Psoas muscle (tissue), 8 donors: ENCODE measurements around the gene CDC26. TPM values are rescaled to one million over a fixed set of nuclear protein-coding genes. Genes with fewer than 3 reads are reported as not detected.

Source experiments
- ATAC-seq, 4 donors: fragments of 200-7000 bp; cut with Tn5 transposase; one replicate each; pipeline ENCODE4 v1.9.1; 2020; ENCODE audit warnings: moderate library complexity in 3 of 4, mild to moderate bottlenecking in 2 of 4
- DNase-seq, 2 donors: peaks; one replicate each; pipeline ENCODE4 v3.0.0-alpha.2; 2020
- H3K27ac ChIP-seq: fragments of 200-600 bp; one replicate; pipeline ENCODE4 v1.8.0; 2022
- H3K27me3 ChIP-seq, 3 donors: fragments of 200-600 bp in 1 of 3; one replicate each; pipeline versions ENCODE4 v1.6.1 to v1.8.0; 2013 to 2022; ENCODE audit warnings: low read length in 2 of 3, mild to moderate bottlenecking in 2 of 3, moderate library complexity in 1 of 3; ENCODE audit not compliant: insufficient read depth in 3 of 3
- H3K36me3 ChIP-seq, 2 donors: fragments of 200-600 bp in 1 of 2; one replicate each; pipeline versions ENCODE4 v1.6.1 to v1.8.0; 2013 to 2022; ENCODE audit warnings: low read depth in 1 of 2, mild to moderate bottlenecking in 1 of 2, moderate library complexity in 1 of 2; ENCODE audit not compliant: insufficient read depth in 1 of 2
- H3K4me1 ChIP-seq: fragments of 200-600 bp; one replicate; pipeline ENCODE4 v1.8.0; 2022
- H3K4me3 ChIP-seq: fragments of 200-600 bp; one replicate; pipeline ENCODE4 v1.8.0; 2022; ENCODE audit warnings: mild to moderate bottlenecking
- H3K9me3 ChIP-seq: fragments of 200-600 bp; one replicate; pipeline ENCODE4 v1.8.0; 2022
- WGBS, 3 donors: extraction: QIAGEN DNeasy Blood & Tissue Kit; methylation state at CpG; one replicate each; pipeline versions ENCODE4 v1.1.6 to v1.1.7; 2013; 5-methylcytosine and 5-hydroxymethylcytosine counted together
- intact Hi-C, 2 donors: fragments of 100-400 bp; cut with DNase I; formaldehyde crosslinking; loops; one replicate each; pipeline versions ENCODE4 v1.11.0 to v1.14.2; 2022
- polyA plus RNA-seq, 3 donors: library from polyadenylated mRNA; stranded (reverse); fragments of 200-250 nt; gene quantifications; one replicate each; pipeline ENCODE4 v1.2.3, GENCODE V29; 2013
- total RNA-seq, 4 donors: library from RNA; stranded (reverse); fragmentation: NEBNext Ultra II Directional in 2 of 4; extraction: Animal tissue kit (Norgen Biotek cat#: 25700) in 2 of 4; gene quantifications; one replicate each; pipeline versions ENCODE4 v1.2.1 to v1.2.4, GENCODE V29; 2021 to 2023
- TF ChIP-seq, protein P1 (sequence below): fragments of 200-600 bp; IDR thresholded peaks from one replicate; pipeline ENCODE4 v1.8.0; 2022; ENCODE audit warnings: antibody characterized with exemption
- donor health status: healthy with polysubstance abuse.
- donor health status: DM: no; HTN: no; CAD: no; lungs with moderate emphysema.
- donor health status: Bipolar disorder and iron deficiency.
- donor health status: healthy.
- donor health status: DM: yes; HTN: yes; CAD: no.
- donor health status: DM: no; HTN: no; CAD: no.
- donor health status: DM: no; HTN: no; CAD: no.
- donor health status: DM: yes; HTN: yes; CAD: no.

The CDC26 gene
- total and polyA plus RNA-seq, 7 donors: 22.4 to 112 (median 25.6) TPM

DNA sequence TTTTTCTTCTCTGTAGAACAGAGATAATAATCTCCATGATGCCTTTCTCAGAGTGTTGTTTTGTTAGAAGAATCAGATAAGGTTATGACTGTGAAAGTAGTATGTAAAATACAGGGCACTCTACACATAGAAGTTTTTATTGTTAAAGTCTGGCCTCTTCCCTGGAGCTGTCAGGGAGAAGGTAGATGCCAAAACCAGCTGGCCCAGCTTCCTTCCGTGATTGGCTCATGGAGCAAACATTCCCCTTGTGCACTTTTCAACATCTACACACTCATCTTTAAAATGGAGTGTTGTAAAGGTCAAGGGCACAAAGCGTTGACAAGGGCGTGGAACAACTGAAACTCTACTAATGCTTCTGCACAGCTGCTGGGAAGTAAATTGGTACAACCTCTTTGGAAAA lies 35.2 kb upstream of the CDC26 start:
- no peaks in the 10 kb centered on the region for H3K36me3 ChIP-seq
- ATAC-seq: peak in 1 of 4 donors; percentile 37
- intact Hi-C loops: loop anchor here in 1 of 2 donors (10.0 kb wide), 1 partner anchor 94 kb away; the partner anchor contains the start of gene ALAD
- H3K27me3 ChIP-seq: no peaks in the 10 kb centered on the region
- H3K4me3 ChIP-seq: no peak overlapping the region
- 39 to 49% (median 40%) methylated on average over 3 of the region's 3 CpGs for WGBS, 3 donors
- TF ChIP-seq, protein P1, sequence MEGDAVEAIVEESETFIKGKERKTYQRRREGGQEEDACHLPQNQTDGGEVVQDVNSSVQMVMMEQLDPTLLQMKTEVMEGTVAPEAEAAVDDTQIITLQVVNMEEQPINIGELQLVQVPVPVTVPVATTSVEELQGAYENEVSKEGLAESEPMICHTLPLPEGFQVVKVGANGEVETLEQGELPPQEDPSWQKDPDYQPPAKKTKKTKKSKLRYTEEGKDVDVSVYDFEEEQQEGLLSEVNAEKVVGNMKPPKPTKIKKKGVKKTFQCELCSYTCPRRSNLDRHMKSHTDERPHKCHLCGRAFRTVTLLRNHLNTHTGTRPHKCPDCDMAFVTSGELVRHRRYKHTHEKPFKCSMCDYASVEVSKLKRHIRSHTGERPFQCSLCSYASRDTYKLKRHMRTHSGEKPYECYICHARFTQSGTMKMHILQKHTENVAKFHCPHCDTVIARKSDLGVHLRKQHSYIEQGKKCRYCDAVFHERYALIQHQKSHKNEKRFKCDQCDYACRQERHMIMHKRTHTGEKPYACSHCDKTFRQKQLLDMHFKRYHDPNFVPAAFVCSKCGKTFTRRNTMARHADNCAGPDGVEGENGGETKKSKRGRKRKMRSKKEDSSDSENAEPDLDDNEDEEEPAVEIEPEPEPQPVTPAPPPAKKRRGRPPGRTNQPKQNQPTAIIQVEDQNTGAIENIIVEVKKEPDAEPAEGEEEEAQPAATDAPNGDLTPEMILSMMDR: no peak
- H3K9me3 ChIP-seq: no peaks in the 10 kb centered on the region
- no peak overlapping the region for H3K27ac ChIP-seq
- DNase-seq: no peak
- H3K4me1 ChIP-seq: no peaks in the 10 kb centered on the region

GRCh38 chr9:113309204-113309813 lies 33.9 kb upstream of the CDC26 start:
- ATAC-seq (peak in 1 of 4 donors; percentile 61), DNase-seq (no peak)
- intact Hi-C loops: no loop called here
- Histone ChIP-seq H3K27me3 (no peaks in the 10 kb centered on the region), H3K4me3 (no peak overlapping the region), H3K9me3 (no peaks in the 10 kb centered on the region), H3K27ac (no peak overlapping the region), H3K4me1 (no peaks in the 10 kb centered on the region), H3K36me3 (no peaks in the 10 kb centered on the region)
- TF ChIP-seq, protein P1: peak; percentile 58
- 9 to 13% (median 12%) methylated on average over 2 of the region's 2 CpGs for WGBS, 3 donors

DNA sequence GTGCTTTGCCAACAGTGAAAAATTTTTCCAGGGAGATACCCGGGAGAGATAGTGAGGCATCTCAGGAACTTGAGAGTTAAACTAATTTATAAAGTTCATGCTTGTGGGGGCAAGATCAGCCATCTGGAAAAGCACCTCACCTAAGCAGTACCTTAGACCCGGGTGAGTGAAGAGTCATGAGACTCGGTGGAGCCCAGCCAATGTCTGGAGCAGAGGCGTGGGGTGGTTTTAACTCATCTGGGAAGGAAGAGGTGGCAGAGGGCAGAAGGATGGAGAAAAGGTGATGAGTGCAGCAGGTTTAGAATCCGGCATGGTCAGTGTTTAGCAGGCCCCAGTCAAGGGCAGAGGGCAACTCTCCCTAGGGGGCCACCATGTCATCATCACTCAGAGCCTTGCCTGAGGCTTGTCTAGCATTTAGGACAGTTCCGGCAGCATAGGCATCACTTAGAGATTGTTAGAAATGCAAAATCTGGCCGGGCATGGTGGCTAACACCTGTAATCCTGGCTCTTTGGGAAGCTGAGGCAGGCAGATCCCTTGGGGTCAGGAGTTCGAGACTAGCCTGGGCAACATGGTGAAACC lies 32.1 kb upstream of the CDC26 start:
- Histone ChIP-seq H3K4me3 (no peak overlapping the region), H3K27me3 (no peaks in the 10 kb centered on the region), H3K36me3 (no peaks in the 10 kb centered on the region), H3K27ac (no peak overlapping the region), H3K9me3 (no peaks in the 10 kb centered on the region), H3K4me1 (no peaks in the 10 kb centered on the region)
- DNase-seq: no peak
- no peak for ATAC-seq
- intact Hi-C loops: no loop called here
- TF ChIP-seq, protein P1: no peak
- WGBS, 3 donors: 48 to 60% (median 58%) methylated on average over 8 of the region's 8 CpGs

DNA sequence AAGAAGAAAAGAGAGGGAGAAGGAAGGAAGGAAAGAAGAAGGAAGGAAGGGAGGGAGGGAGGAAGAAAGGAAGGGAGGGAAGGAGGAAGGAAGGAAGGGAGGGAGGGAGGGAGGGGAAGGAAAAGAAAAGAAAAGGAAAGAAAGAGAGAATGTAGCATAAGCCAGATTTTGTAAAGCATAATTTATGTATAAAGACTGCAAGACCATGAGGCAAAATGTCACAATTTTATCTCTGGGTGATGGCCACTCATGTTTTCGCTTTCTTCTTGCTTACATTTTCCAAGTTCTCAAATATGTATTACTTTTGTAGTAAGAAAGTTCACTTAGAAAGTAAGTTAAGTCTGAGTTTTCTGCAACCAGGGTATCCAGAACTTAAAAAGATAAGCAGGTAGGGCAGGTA lies 31.2 kb upstream of the CDC26 start:
- Histone ChIP-seq H3K4me1 (no peaks in the 10 kb centered on the region), H3K9me3 (no peaks in the 10 kb centered on the region), H3K27me3 (no peaks in the 10 kb centered on the region), H3K27ac (no peak overlapping the region), H3K4me3 (no peak overlapping the region), H3K36me3 (no peaks in the 10 kb centered on the region)
- ATAC-seq: no peak
- TF ChIP-seq, protein P1: no peak
- WGBS, 3 donors: 97 to 100% (median 98%) methylated on average over 1 of the region's 1 CpG
- intact Hi-C loops: no loop called here
- DNase-seq: no peak
